Pancreas (tissue), 10 donors: Measurements from ENCODE around the gene P2RY2. TPM values are rescaled to one million over a fixed set of nuclear protein-coding genes. Genes with fewer than 3 reads are reported as not detected.

Experiments used
- ATAC-seq, 4 donors: fragments of 200-7000 bp; cut with Tn5 transposase; one replicate each; pipeline versions ENCODE4 v1.8.0 to v1.9.1; 2020; ENCODE audit warnings: mild to moderate bottlenecking in 4 of 4, moderate library complexity in 4 of 4
- DNase-seq, 6 donors: peaks; one replicate each; pipeline ENCODE4 v3.0.0-alpha.2; 2020
- FAIRE-seq: peaks from 2 replicates; lab custom pipeline; 2012; peaks lifted over from hg19 to GRCh38; lab: Jason Lieb, UNC
- H3K27ac ChIP-seq, 4 donors: fragments of 200-600 bp; sonication (generic); 1 replicate in 3 of 4; 2 replicates in 1 of 4; pipeline versions ENCODE4 v1.5.0 to v1.8.0; 2020
- H3K27me3 ChIP-seq, 4 donors: fragments of 200-600 bp; one replicate each; pipeline ENCODE4 v1.8.0; 2021
- H3K36me3 ChIP-seq, 3 donors: fragments of 200-600 bp; sonication (generic) in 1 of 3; one replicate each; pipeline versions ENCODE4 v1.5.0 to v1.8.0; 2020 to 2021
- H3K4me1 ChIP-seq, 3 donors: fragments of 200-600 bp; one replicate each; pipeline ENCODE4 v1.8.0; 2021
- H3K4me3 ChIP-seq, 4 donors: fragments of 200-600 bp; sonication (generic) in 2 of 4; one replicate each; pipeline versions ENCODE4 v1.5.0 to v1.8.0; 2020 to 2021
- H3K9me3 ChIP-seq, 4 donors: fragments of 200-600 bp; one replicate each; pipeline ENCODE4 v1.8.0; 2021
- WGBS, 2 donors: extraction: QIAGEN DNeasy Blood & Tissue Kit; methylation state at CpG; one replicate each; pipeline ENCODE4 v1.1.7; 2013; 5-methylcytosine and 5-hydroxymethylcytosine counted together
- intact Hi-C, 3 donors: fragments of 100-400 bp; cut with DNase I; formaldehyde crosslinking; loops; one replicate each; pipeline versions ENCODE4 v1.11.1 to v1.14.2; 2022
- polyA plus RNA-seq, 2 donors: library from polyadenylated mRNA; stranded (reverse); fragments of 200-250 nt; gene quantifications; one replicate each; pipeline ENCODE4 v1.2.3, GENCODE V29; 2013
- total RNA-seq, 6 donors: library from RNA; stranded (reverse); fragmentation: NEBNext Ultra II Directional in 4 of 6; extraction: Animal tissue kit (Norgen Biotek cat#: 25700) in 4 of 6; gene quantifications; one replicate each; pipeline versions ENCODE4 v1.2.1 to v1.2.4, GENCODE V29; 2021 to 2023
- TF ChIP-seq, protein P1 (sequence below), 4 donors: fragments of 200-600 bp; sonication (generic) in 3 of 4; IDR thresholded peaks; one replicate each; pipeline versions ENCODE4 v1.5.0 to v1.8.0; 2021; ENCODE audit warnings: antibody characterized with exemption in 4 of 4
- donor health status: healthy with polysubstance abuse.
- donor health status: DM: no; HTN: no; CAD: no; lungs with moderate emphysema.
- donor health status: DM: no; HTN: no; CAD: no.
- donor health status: control.
- donor health status: control.
- donor health status: Bipolar disorder and iron deficiency.
- donor health status: DM: yes; HTN: yes; CAD: no.
- donor health status: DM: no; HTN: no; CAD: no.
- donor health status: DM: no; HTN: no; CAD: no.
- donor health status: DM: yes; HTN: yes; CAD: no.

P2RY2 gene
- total and polyA plus RNA-seq, 8 donors = 0.24 to 2.0 (median 0.47) TPM

GRCh38 chr11:73172992-73173656 lies 45.0 kb upstream of the P2RY2 start:
- Histone ChIP-seq H3K36me3 (no peaks in the 10 kb centered on the region), H3K4me3 (no peak overlapping the region), H3K9me3 (no peaks in the 10 kb centered on the region), H3K4me1 (peaks cover 0 to 20% (median 0%) of the 10 kb centered on the region in 3 donors), H3K27ac (no peak overlapping the region), H3K27me3 (no peaks in the 10 kb centered on the region)
- ATAC-seq = no peak
- no peak for FAIRE-seq
- TF ChIP-seq, protein P1, sequence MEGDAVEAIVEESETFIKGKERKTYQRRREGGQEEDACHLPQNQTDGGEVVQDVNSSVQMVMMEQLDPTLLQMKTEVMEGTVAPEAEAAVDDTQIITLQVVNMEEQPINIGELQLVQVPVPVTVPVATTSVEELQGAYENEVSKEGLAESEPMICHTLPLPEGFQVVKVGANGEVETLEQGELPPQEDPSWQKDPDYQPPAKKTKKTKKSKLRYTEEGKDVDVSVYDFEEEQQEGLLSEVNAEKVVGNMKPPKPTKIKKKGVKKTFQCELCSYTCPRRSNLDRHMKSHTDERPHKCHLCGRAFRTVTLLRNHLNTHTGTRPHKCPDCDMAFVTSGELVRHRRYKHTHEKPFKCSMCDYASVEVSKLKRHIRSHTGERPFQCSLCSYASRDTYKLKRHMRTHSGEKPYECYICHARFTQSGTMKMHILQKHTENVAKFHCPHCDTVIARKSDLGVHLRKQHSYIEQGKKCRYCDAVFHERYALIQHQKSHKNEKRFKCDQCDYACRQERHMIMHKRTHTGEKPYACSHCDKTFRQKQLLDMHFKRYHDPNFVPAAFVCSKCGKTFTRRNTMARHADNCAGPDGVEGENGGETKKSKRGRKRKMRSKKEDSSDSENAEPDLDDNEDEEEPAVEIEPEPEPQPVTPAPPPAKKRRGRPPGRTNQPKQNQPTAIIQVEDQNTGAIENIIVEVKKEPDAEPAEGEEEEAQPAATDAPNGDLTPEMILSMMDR (IDR thresholded peaks at IDR 0.05) = no peak
- WGBS, 2 donors = 93 to 96% methylated on average over 4 of the region's 4 CpGs
- peak in 1 of 6 donors; percentile 21 for DNase-seq
- intact Hi-C loops = loop anchor here in 2 of 3 donors (10.0 kb wide), 2 partner anchors 248 to 348 kb away; no protein-coding TSS in a partner anchor

DNA sequence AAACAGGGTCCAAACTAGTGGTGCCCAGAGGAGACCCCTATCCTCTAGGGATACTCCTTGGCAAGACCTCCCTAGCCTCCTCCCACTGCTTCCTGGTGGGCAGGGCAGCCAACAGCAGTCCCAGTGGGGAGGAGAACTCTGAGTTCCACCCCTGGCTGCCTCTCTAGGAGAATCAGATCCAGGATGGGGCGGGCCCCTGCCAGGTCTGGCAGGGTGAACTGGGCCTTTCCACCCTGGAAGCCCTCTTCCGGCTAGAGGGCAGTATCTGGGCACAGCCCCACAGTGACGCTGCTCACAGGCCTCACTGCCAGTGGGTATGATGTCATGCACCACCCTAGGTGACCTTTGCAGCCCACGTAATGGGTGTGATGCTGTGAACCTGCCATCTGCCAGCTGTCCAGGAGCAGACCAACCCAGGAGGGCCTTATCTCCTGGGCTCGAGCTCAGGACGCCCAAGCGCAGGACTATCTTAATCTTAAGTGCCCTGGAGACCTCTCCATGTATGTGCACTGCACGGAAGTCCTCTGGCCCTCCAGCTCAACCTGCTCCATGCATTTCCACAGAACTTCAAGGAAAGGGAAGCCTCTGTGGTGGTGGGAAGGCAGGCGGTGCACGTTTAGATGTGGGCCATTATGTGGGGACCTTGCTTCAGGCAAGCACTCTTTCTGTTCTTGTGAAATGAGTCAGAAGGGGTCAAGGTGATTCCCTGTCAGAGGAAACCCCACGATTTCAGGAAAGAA lies 44.2 kb upstream of the P2RY2 start:
- no peaks in the 10 kb centered on the region for H3K27me3 ChIP-seq
- WGBS, 2 donors = 51 to 66% methylated on average over 11 of the region's 11 CpGs
- no peak overlapping the region for H3K4me3 ChIP-seq
- H3K36me3 ChIP-seq = no peaks in the 10 kb centered on the region
- ATAC-seq = peak in 2 of 4 donors; percentile 29 to 64
- intact Hi-C loops = loop anchor here in 2 of 3 donors (10.0 kb wide), 2 partner anchors 249 to 349 kb away; no protein-coding TSS in a partner anchor
- H3K9me3 ChIP-seq = no peaks in the 10 kb centered on the region
- H3K27ac ChIP-seq = peak overlapping the region in 1 of 4 donors; percentile 17
- DNase-seq = peak in 4 of 6 donors; percentile 51 to 82 (median 56)
- FAIRE-seq = no peak
- peaks cover 0 to 20% (median 0%) of the 10 kb centered on the region in 3 donors for H3K4me1 ChIP-seq
- TF ChIP-seq, protein P1 (IDR thresholded peaks at IDR 0.05) = no peak

- ATAC-seq (no peak), DNase-seq (peak in 1 of 6 donors; percentile 15), FAIRE-seq (no peak)
- H3K4me1 ChIP-seq = peaks cover 0 to 20% (median 0%) of the 10 kb centered on the region in 3 donors
- 96 to 99% methylated on average over 3 of the region's 3 CpGs for WGBS, 2 donors
- H3K9me3 ChIP-seq = no peaks in the 10 kb centered on the region
- TF ChIP-seq, protein P1 (IDR thresholded peaks at IDR 0.05) = no peak
- no peaks in the 10 kb centered on the region for H3K27me3 ChIP-seq
- H3K4me3 ChIP-seq = no peak overlapping the region
- H3K36me3 ChIP-seq = no peaks in the 10 kb centered on the region
- intact Hi-C loops = loop anchor here in 2 of 3 donors (10.0 kb wide), 2 partner anchors 250 to 350 kb away; no protein-coding TSS in a partner anchor
- H3K27ac ChIP-seq = no peak overlapping the region
Measured at GRCh38 chr11:73174495-73174791, 43.6 kb upstream of the P2RY2 start.

- ATAC-seq (peak; percentile 44 to 79 (median 65)), FAIRE-seq (no peak), DNase-seq (peak in 3 of 6 donors; percentile 31 to 60 (median 47))
- no peaks in the 10 kb centered on the region for H3K27me3 ChIP-seq
- peaks cover 0 to 20% (median 0%) of the 10 kb centered on the region in 3 donors for H3K4me1 ChIP-seq
- 54% methylated on average over 5 of the region's 5 CpGs for WGBS, 2 donors
- H3K9me3 ChIP-seq = no peaks in the 10 kb centered on the region
- peak overlapping the region; percentile 6 to 53 (median 32) for H3K27ac ChIP-seq
- intact Hi-C loops = loop anchor here (5.0 to 10.0 kb wide), 4 partner anchors 248 to 351 kb away; no protein-coding TSS in a partner anchor
- H3K4me3 ChIP-seq = no peak overlapping the region
- no peaks in the 10 kb centered on the region for H3K36me3 ChIP-seq
- TF ChIP-seq, protein P1 (IDR thresholded peaks at IDR 0.05) = no peak
Measured at GRCh38 chr11:73175551-73176144, 42.4 kb upstream of the P2RY2 start.
